HG03558 (cell line): ENCODE results near the gene SMPD2.

Source experiments
- ATAC-seq: cut with Tn5 transposase; IDR thresholded peaks from one replicate; pipeline ENCODE4 v1.9.1; 2021; ENCODE audit warnings: moderate number of reproducible peaks; ENCODE audit not compliant: unreplicated experiment; ENCODE audit errors: extremely low read depth

Gene SMPD2, protein sequence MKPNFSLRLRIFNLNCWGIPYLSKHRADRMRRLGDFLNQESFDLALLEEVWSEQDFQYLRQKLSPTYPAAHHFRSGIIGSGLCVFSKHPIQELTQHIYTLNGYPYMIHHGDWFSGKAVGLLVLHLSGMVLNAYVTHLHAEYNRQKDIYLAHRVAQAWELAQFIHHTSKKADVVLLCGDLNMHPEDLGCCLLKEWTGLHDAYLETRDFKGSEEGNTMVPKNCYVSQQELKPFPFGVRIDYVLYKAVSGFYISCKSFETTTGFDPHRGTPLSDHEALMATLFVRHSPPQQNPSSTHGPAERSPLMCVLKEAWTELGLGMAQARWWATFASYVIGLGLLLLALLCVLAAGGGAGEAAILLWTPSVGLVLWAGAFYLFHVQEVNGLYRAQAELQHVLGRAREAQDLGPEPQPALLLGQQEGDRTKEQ

DNA sequence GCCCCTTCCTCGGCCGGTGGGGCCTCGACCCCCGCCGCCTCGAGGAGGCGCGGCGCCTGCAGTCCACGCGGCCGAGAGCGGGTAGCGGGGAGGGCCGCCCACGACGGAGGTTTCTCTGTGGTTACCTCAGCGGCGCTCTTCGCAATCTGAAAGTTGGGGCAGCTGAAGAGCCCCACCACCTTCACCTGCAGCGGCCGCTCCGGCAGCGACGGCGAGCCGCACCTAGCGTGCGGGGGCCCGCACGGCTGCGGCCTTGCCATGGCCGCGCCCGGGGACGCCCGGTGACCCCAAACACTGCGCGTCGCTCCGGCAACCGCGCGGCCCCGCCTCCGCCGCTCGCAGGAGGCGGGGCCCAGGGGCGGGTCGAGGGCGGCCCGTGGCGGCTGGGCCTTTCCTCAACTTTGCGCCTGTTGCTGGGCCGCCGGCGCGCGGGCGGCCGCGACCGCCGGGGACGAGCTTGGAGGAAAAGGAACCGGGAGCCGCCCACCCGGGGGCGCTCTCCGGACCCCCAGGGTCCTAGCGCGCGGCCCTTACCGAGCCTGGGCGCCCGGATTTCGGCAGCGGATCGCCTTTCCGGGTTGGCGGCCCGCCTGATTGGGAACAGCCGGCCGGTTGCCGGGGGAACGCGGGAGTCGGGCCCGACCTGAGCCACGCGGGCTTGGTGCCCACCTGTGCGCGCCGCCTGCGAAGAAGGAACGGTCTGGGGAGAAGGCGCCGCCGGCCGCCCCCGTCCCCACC is at the start of gene SMPD2, which contains the start of gene PPIL6:
TSS of gene SMPD2 (plus strand) at position 394 of the 738 bp plus-strand sequence. CDS start 398 bp downstream, outside the sequence.
TSS of gene PPIL6 (minus strand) at position 298 of the 738 bp plus-strand sequence. CDS start at position 260, 38 bp downstream.
- ATAC-seq, result peak; percentile 79

DNA sequence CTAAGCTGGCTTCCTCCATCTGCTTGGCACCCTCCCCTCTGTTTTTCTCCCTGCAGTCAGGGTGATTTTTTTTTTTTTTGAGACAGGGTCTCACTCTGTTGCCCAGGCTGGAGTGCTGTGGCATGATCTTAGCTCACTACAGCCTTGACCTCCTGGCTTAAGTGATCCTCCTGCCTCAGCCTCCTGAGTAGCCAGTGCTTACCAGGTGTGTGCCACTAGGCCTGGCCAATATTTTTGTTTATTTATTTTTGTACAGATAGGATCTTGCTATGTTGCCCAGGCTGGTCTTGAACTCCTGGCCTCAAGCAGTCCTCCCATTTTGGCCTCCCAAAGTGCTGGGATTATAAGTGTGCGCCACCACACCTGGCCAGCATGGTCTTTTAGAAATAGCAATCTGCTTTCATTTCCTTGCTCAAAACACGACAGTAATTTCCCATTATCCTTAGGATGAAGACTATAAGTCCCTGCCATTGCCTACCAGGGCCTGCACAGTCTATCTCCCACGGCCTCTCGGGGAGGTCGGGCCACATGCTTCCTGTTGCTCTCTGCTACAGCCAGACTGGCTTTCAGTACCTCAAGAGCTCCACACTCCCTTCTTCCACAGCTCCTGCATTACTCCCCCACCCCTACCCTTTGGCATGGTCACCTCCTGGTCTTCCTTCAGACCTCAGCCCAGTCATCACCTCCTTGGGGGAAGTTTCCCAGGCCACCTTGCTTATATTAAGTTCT is 47.2 kb upstream of the SMPD2 start:
- ATAC-seq, result no peak

DNA sequence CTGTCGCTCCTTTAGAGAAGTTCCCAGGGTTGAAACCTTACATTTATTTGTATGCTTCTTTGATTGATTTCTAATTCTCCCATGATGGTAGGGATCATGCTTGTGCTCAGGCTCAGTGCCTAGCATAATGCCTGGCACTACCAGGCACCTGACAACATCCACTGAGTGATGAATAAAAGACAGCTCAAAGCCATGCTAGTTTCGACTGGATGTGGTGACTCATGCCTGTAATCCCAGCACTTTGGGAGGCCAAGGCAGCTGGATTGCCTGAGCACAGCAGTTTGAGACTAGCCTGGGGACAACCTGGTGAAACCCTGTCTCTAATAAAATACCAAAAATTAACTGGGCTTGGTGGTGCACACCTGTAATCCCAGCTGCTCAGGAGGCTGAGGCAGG is 46.6 kb upstream of the SMPD2 start:
- ATAC-seq, result no peak

DNA sequence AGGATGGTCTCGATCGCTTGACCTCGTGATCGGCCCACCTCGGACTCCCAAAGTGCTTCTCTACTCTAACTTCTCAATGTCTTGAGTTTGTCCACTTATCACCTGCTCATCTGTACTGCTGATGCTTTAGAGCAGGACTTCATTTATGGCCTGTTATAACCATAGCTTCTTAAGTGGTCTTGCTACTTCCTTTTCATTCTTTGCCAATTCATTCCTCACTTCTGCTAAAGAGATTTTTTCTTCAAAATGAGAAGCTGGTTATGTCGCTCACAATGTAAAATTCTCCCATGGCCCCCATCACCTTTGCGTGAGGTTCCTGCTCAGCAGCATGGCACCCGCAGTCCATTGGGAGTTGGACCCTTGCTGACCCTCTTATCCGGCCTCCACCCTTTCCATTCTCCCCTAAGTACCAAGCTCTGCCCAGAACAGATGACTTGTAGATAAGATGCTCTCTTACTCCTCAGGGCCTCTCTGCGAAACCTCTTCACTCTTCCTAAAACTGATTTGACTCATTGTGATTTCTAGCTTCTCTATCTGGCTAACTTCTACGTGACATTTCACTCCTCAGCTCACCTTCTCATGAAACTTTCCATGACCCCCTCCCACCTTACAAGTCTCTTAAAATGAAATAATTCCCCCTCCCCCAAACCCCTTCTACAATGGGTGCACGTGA is 44.3 kb upstream of the SMPD2 start:
- no peak for ATAC-seq

DNA sequence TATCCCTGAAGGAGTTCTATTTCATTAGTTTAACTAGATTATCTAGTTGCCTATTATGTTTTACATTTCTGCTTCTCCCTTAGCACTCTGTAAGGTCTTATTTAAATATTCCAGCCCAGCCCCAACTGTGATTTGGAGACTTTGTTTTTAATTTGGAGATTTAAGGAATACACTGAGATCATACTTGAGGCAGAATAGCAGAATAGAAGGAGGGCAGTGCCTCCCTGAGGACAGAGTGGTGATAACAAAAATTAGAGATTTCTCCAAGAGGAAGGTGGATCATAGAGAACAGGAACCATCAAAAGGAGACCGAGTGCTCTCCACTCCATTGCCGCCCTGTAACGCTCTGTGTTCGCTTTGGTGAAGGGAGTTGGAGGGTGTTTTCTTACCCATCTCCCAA is 43.5 kb upstream of the SMPD2 start:
- ATAC-seq, result no peak

DNA sequence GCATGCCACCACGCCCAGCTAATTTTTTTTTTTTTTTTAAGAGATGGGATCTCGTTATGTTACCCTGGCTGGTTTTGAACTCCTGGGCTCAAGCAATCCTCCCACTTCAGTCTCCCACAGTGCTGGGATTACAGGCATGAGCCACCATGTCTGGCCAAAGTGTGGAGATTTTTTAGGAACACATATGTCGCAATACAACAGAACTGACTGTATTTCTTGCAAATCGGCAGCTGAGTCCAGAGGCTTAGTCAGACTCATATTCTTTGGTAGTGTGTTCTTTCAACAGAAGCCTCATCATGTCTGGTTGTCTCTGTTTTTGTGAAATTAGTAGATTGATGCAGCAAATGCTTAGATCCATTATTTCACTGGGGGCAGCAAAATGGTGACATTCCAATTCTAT is 34.3 kb upstream of the SMPD2 start:
- no peak for ATAC-seq

DNA sequence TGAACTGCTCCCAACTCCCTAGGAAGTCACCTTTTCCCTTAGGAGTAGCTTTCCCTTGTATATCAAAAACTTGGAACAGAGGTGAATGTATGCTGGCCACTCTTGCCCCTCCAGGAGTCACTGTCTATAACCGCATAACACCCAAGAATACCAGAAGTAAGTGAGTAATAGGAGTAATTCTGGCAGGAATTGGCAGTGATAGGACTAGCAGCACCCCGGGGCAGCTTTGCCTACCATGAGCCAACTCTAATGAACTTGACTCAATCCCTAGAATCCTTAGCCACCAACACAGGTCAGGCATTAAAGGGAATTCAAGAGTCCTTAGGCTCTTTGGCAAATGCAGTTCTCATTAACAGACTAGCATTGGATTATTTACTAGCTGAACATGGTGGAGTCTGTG is 29.5 kb upstream of the SMPD2 start:
- no peak for ATAC-seq

DNA sequence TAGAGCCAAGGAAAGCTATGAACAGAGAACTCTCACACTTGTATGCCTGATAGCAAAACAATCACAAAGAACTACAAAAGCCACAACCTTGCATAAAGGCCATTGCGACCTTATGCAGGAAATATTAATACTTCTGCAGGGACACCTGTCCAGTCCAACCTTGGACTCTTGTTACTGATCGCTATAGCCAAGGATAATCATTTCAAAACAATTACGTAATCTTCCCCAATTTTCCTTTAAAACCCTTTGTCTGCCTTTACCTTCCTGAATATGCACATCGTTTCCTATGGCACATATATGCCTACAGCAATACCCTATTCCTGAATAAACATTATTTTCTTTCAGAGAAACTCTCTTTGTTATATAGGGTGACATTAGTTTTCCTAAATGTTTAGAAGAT is 22.9 kb upstream of the SMPD2 start:
- ATAC-seq, result no peak

DNA sequence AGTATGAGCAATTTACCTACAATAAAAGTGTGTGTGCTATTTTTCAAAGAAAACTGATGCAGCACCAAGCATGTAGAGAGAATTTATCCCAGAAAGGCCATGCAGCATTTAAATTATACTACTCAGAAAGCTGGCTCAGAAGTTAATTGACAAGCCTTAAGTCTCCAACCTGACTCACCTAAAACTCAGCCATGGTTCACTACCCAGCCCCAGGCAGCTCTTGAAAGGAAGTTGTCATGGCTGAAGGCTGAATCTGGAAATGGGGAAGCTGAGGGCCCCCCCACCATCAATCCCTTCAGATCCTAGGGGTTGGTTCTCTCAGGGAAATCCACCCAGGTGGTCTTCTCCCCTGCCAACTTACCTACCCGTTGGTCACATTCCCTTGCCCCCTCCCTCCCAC is 19.8 kb upstream of the SMPD2 start:
- ATAC-seq, result no peak

DNA sequence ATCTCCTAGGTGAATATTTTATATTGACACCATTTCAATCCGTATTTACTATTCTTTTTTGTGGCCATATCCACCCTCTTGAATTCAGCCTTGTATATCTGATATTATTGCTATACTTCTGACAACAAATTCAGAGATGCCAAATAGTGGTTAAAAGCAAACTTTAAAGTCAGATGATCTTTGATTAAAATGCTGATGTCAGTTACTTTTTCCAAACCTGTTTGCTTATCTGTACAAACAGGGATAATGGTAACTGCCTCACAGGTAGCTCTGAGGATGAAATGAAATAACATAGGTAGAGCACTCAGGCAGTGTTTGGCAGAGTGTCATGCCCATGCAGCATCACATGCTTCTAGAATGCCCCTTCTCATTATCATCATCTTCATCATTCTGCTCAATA is 19.3 kb upstream of the SMPD2 start:
- ATAC-seq, result no peak

DNA sequence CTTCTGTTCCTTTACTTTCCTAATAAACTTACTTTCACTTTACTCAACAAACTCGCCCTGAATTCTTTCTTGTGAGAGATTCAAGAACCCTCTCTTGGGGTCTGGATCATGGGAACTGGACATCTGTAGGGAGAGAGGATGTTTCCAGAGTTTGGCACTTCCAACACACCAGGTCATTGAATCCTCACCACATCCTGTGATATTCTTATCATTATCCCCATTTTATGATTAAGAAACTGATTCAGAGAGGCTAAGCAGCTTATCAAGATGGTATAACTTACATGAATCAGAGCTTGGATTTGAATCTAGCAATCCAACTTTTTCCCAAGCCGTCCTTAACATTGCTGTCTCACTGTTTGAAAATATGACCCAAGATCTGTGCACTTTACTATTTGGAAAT is 15.6 kb upstream of the SMPD2 start:
- ATAC-seq, result no peak

DNA sequence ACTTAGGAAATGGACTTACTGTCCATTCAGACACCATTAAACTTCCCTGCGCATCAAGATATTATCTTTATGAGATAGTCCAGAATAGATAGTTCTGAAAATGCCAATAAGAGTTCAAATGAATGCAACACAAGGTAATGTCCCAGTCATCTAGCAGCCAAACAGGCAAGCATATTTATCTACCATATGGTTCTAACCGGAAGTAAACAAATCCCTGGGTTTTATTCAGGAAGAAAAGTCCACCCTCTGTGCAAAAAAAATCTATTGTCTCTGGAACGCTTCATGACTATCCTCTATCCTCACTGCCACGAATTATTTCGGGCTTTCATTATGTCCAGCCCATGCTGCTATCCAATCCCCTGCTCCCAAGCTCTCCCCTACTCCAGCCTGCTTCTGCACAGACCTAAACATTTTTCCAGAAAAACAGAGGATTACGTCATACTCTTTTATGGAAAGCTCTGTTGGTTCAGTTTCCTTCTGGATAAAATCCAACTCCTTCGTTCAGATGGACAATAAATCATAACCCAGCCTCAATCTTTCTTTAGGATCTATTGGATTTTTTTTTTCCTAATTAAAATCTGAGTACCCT is 11.5 kb upstream of the SMPD2 start:
- no peak for ATAC-seq

DNA sequence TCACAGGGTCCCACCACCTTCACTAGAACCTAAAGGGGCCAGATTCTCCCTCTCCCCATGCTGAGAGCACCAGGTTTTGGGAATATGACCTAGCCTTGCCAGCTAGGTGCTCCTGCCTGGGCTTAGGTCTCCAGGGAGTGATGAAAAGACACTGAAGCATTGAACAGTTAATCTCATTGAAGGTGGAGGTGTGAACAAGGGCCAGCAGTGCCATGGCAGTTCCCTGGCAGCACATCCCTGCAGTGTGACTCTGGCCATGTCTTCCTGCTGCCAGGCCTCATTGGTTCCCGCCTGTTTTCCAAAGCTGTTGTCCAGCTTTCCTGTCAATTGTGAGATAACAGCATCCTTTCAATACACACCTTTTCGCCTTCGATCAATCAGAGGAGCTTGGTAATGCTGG is 11.0 kb upstream of the SMPD2 start:
- ATAC-seq, result no peak

DNA sequence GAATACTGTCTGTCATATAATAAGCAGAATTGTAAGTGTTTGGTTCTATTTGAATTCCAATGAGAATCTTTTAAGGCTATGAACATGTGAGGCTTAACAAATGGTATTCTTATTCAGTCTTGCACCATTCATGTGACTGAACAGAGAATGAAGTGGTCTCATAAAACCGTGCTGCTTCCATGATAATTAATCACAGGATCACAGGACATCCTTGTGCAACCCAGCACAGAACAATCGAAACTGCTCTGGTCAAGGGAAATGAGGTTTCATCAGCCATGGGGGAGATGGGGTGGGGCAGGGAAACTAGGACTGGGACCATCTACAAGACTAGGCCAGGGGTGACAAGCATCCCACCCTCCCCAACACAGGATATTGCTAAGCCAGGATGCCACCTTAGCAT is 6.1 kb upstream of the SMPD2 start:
- ATAC-seq, result no peak

DNA sequence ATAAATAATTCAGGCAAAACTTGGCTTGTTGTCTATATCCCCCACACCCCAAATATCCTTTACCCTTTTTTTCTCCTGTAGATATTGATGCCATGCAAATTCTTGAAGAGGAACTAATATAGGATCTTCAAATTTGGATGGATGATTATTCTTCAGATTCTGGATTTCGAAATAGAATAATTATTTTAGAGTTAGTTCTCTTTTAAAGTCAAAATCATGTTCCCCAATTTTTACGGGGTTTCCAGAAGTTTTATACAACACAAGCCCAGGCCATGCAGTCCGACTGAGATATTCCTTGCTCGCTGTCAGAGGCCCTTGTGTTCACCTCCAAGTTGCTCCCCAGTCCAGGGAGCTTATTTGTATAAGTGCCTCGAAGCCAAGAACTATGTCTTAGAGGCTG is 4.5 kb upstream of the SMPD2 start:
- no peak for ATAC-seq

DNA sequence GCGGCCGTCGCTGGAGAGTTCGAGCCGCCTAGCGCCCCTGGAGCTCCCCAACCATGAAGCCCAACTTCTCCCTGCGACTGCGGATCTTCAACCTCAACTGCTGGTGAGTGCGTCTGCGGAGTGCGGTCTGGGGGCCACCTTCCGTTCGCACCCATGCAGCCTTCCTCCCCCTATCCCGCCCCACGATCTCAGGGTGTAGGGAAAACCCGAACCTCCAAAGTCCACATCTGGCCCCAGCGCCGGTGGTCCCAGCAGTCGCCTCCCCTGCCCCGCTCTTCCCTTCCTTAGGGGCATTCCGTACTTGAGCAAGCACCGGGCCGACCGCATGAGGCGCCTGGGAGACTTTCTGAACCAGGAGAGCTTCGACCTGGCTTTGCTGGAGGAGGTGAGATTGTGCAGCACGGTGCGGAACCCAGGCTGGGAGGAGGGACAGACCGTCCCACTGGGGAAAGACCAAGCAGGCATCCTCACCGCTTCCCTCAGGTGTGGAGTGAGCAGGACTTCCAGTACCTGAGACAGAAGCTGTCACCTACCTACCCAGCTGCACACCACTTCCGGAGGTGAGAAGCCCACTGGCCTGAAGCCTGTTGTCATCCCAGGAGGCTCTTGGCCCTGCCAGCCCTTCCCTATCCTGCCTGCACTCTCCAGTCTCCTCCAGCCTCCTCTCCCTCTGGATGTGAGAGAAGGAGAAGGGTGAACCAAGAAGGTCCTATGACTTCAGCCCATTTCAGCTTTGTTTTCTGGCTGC is 719 bp downstream of the SMPD2 start:
- ATAC-seq, result peak; percentile 19

DNA sequence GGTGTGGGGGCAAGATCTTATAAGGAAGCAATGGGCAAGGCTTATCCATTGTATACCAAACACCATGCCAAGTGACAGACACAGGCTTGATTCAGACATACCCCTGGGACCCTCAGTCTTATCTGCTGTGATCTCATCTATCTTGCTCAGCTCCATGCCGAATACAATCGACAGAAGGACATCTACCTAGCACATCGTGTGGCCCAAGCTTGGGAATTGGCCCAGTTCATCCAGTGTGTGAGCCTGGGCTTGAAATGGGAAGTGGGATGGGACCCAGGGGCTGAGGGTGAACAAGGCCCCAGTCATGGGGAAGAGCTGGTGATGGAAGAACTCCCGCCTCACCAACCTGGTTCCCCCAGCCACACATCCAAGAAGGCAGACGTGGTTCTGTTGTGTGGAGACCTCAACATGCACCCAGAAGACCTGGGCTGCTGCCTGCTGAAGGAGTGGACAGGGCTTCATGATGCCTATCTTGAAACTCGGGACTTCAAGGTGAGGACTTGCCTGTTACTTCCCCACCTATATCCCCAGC is 1.9 kb downstream of the SMPD2 start:
- no peak for ATAC-seq

DNA sequence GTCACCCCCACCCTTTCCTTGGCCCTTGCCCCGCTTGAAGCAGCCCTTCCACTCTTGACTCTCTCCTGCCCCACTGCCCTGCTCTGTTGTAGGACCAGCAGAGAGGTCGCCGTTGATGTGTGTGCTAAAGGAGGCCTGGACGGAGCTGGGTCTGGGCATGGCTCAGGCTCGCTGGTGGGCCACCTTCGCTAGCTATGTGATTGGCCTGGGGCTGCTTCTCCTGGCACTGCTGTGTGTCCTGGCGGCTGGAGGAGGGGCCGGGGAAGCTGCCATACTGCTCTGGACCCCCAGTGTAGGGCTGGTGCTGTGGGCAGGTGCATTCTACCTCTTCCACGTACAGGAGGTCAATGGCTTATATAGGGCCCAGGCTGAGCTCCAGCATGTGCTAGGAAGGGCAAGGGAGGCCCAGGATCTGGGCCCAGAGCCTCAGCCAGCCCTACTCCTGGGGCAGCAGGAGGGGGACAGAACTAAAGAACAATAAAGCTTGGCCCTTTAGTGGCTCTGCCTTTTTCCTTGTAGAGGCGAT is 3.0 kb downstream of the SMPD2 start:
- ATAC-seq, result no peak

DNA sequence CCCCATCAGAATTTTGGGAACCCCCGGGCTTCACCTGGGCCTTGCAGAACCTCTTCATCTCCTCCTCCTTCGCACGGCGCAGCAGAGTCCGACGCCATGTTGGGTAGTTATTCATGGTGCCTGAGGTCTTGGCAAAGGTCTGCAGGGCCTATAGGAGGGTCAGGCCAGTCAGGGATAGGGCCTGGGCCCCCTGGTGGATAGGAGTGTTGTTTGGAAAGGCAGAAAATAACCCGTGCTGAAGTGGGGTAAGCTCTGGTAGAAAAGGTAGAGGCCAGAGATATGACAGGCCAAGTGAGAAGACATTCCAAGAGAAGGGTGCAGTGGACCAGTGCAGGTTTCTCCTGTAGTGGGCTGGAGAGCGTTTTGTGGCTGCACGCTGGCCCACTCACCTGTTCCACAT is 4.9 kb downstream of the SMPD2 start:
- ATAC-seq, result no peak
